ENCODE data around the gene KANSL3. TPM values are rescaled to one million over a fixed set of nuclear protein-coding genes. Genes with fewer than 3 reads are reported as not detected.

Gene KANSL3
- total and polyA plus RNA-seq, 2 experiments from 2014 or later: 15.0 to 23.9 TPM

DNA sequence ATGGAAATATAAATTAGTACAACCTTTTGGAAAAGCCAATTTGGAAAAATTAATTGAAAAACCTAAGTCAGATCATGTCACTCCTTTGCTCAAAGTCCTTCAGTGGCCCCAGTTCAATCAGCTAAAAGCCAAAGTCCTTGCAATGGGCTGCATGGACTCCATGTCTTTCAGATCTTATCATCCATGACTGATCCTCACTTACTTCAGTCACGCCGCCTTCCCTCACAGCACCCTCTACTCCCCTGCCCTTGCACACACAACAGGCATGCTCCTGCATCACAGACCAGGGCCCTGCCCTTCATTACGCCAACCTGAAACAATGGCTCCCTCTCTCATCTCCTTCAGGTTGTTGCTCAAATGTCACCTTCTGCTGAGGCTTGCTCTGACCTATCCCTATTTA lies 15.6 kb downstream of the KANSL3 start:
- H3K27ac ChIP-seq: no peak overlapping the region
- no peak overlapping the region for H2AFZ ChIP-seq
- H3K9me3 ChIP-seq (ENCODE audit: low read depth): no peaks in the 10 kb centered on the region
- H3F3A ChIP-seq (ENCODE audit: insufficient read depth): peaks cover 39% of the 10 kb centered on the region
- H3K4me3 ChIP-seq: no peak overlapping the region
- no peak overlapping the region for H3K9ac ChIP-seq
- H4K20me1 ChIP-seq (ENCODE audit: insufficient read depth): no peaks in the 10 kb centered on the region
- no peaks in the 10 kb centered on the region for H3K27me3 ChIP-seq (replicated peaks; ENCODE audit: insufficient read depth)
- no peak overlapping the region for H3K4me2 ChIP-seq (ENCODE audit: unreplicated experiment)
- TF ChIP-seq EZH2phosphoT487 (IDR thresholded peaks at IDR 0.05; ENCODE audit: insufficient read depth, low read depth) (no peak), EZH2 (IDR thresholded peaks at IDR 0.05; ENCODE audit: insufficient read depth, poor library complexity, severe bottlenecking) (no peak)
- H3K79me2 ChIP-seq (ENCODE audit: insufficient read depth): peaks cover 59% of the 10 kb centered on the region
- peaks cover 6% of the 10 kb centered on the region; the same call in 1 of the 2 replicates for H3K36me3 ChIP-seq (ENCODE audit: low read depth)
- H3K4me1 ChIP-seq (ENCODE audit: insufficient read depth): peaks cover 41% of the 10 kb centered on the region
- H3K9me2 ChIP-seq (ENCODE audit: insufficient read depth): no peaks in the 10 kb centered on the region
- 95 to 96% methylated on average over 3 of the region's 3 CpGs for WGBS, 2 experiments (ENCODE audit: low coverage in 1 of 2, low lambda C conversion rate in 2 of 2, missing lambda C conversion rate in 2 of 2)
- in situ Hi-C loops (cut with MboI): no loop called here
- DNase-seq: no peak

DNA sequence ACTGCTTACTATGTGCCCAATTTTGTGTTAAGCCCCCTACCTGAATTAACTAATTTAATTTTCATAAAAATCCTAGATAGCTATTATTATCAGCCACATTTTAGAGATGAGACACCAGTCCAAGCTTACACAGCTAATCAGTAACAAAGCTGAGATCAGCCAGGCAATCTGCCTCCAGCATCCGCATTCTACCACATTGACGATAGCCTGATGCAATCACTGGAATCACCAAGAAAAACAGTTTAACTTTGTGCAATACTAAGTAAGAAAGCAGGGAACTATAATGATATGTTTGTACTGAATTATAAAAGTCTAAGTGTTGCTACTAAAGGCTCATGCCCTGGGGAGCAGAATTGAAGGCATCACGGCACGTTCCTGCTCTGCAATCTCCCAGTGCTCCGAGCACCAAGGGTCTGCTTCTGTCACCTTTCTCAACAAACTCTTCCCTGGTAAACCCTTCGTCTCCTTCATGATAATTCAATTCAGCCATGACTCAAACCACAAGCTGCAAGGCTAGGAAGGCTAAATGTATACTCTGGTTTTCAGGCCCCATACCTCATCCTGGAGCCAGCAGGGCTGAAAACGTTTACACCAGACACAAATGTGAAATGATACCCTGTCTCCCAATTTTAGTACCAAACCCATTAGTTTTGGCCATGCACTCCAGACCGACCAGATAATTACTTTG lies 19.4 kb downstream of the KANSL3 start:
- Histone ChIP-seq H4K20me1 (ENCODE audit: insufficient read depth) (no peaks in the 10 kb centered on the region), H3K9ac (peak overlapping the region; percentile 80), H3K36me3 (ENCODE audit: low read depth) (peaks cover 11% of the 10 kb centered on the region), H3K27ac (peak overlapping the region; percentile 96), H3K4me1 (ENCODE audit: insufficient read depth) (peaks cover 29% of the 10 kb centered on the region), H3K79me2 (ENCODE audit: insufficient read depth) (peaks cover 59% of the 10 kb centered on the region), H3K4me3 (no peak overlapping the region), H3K9me3 (ENCODE audit: low read depth) (no peaks in the 10 kb centered on the region), H3F3A (ENCODE audit: insufficient read depth) (peaks cover 30% of the 10 kb centered on the region), H3K4me2 (ENCODE audit: unreplicated experiment) (peak overlapping the region; percentile 22), H2AFZ (peak overlapping the region; percentile 32), H3K27me3 (replicated peaks; ENCODE audit: insufficient read depth) (no peaks in the 10 kb centered on the region), H3K9me2 (ENCODE audit: insufficient read depth) (no peaks in the 10 kb centered on the region)
- in situ Hi-C loops (cut with MboI): no loop called here
- TF ChIP-seq EZH2phosphoT487 (IDR thresholded peaks at IDR 0.05; ENCODE audit: insufficient read depth, low read depth): no peak
- TF ChIP-seq EZH2 (IDR thresholded peaks at IDR 0.05; ENCODE audit: insufficient read depth, poor library complexity, severe bottlenecking): no peak
- peak; percentile 86 for DNase-seq
- 78 to 80% methylated on average over 8 of the region's 8 CpGs for WGBS, 2 experiments (ENCODE audit: low coverage in 1 of 2, low lambda C conversion rate in 2 of 2, missing lambda C conversion rate in 2 of 2)

DNA sequence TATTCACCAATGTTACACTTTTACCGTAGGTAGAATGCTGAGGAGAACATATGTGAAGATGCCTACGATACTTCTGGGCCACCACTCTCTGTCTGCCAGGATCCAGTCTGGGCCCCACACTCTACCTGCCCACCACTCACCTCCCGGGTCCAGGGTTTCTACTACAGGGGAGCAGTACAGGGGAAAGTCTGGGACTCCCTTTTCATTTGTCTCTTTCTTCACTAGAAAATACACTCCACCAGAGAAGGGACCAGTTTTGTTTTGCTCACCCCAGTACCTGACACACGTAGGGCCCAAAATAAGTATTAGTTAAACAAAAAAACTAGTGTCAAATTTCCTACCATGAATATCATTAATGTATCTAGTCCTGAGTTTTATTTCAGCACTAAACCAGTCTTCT lies 21.1 kb downstream of the KANSL3 start:
- peak overlapping the region; percentile 49 for H3K4me2 ChIP-seq (ENCODE audit: unreplicated experiment)
- in situ Hi-C loops (cut with MboI): no loop called here
- peak overlapping the region; percentile 96 for H3K27ac ChIP-seq
- no peaks in the 10 kb centered on the region for H4K20me1 ChIP-seq (ENCODE audit: insufficient read depth)
- no peaks in the 10 kb centered on the region for H3K27me3 ChIP-seq (replicated peaks; ENCODE audit: insufficient read depth)
- H3K9me3 ChIP-seq (ENCODE audit: low read depth): no peaks in the 10 kb centered on the region
- DNase-seq: no peak
- peaks cover 42% of the 10 kb centered on the region for H3K79me2 ChIP-seq (ENCODE audit: insufficient read depth)
- H3K9me2 ChIP-seq (ENCODE audit: insufficient read depth): no peaks in the 10 kb centered on the region
- no peak for TF ChIP-seq EZH2 (IDR thresholded peaks at IDR 0.05; ENCODE audit: insufficient read depth, poor library complexity, severe bottlenecking)
- TF ChIP-seq EZH2phosphoT487 (IDR thresholded peaks at IDR 0.05; ENCODE audit: insufficient read depth, low read depth): no peak
- peaks cover 30% of the 10 kb centered on the region for H3F3A ChIP-seq (ENCODE audit: insufficient read depth)
- peak overlapping the region; percentile 35; the same call in 1 of the 2 replicates for H2AFZ ChIP-seq
- peak overlapping the region; percentile 80 for H3K9ac ChIP-seq
- peaks cover 29% of the 10 kb centered on the region for H3K4me1 ChIP-seq (ENCODE audit: insufficient read depth)
- WGBS, 2 experiments (ENCODE audit: low coverage in 1 of 2, low lambda C conversion rate in 2 of 2, missing lambda C conversion rate in 2 of 2): 69 to 73% methylated on average over 4 of the region's 4 CpGs
- peaks cover 27% of the 10 kb centered on the region for H3K36me3 ChIP-seq (ENCODE audit: low read depth)
- no peak overlapping the region for H3K4me3 ChIP-seq

DNA sequence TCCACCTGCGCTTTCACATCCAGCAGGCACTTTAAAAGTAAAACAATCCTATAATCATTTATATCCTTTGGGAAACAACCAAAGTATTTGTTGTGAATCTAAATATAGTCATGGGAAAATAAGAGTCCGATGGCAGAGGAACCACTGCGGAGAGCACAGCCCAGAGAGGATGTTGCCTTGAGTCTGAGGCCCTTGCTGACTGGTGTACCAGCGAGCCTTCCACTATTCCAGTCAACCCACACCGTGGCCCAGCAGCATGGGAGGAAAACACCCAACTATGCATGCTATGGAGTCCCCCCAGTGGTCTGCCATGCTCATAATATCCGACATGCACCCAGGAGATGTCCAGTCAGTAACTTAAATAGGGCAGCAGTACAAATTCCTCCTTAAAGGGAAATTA lies 21.6 kb downstream of the KANSL3 start:
- DNase-seq: no peak
- Histone ChIP-seq H3K4me3 (no peak overlapping the region), H3K27ac (peak overlapping the region; percentile 96), H3K79me2 (ENCODE audit: insufficient read depth) (peaks cover 37% of the 10 kb centered on the region), H3K27me3 (replicated peaks; ENCODE audit: insufficient read depth) (no peaks in the 10 kb centered on the region), H3K4me1 (ENCODE audit: insufficient read depth) (peaks cover 29% of the 10 kb centered on the region), H3K36me3 (ENCODE audit: low read depth) (peaks cover 32% of the 10 kb centered on the region), H3K9me3 (ENCODE audit: low read depth) (no peaks in the 10 kb centered on the region), H3K9me2 (ENCODE audit: insufficient read depth) (no peaks in the 10 kb centered on the region), H3K9ac (peak overlapping the region; percentile 80), H3K4me2 (ENCODE audit: unreplicated experiment) (peak overlapping the region; percentile 49), H2AFZ (no peak overlapping the region), H4K20me1 (ENCODE audit: insufficient read depth) (no peaks in the 10 kb centered on the region), H3F3A (ENCODE audit: insufficient read depth) (peaks cover 30% of the 10 kb centered on the region)
- in situ Hi-C loops (cut with MboI): no loop called here
- 94 to 96% methylated on average over 6 of the region's 6 CpGs for WGBS, 2 experiments (ENCODE audit: low coverage in 1 of 2, low lambda C conversion rate in 2 of 2, missing lambda C conversion rate in 2 of 2)
- TF ChIP-seq EZH2phosphoT487 (IDR thresholded peaks at IDR 0.05; ENCODE audit: insufficient read depth, low read depth): no peak
